Measurements from ENCODE around the gene ITGA2B.
"Not testable (repeated sequence)": the region's sequence is repeated elsewhere in the genome, so short reads cannot be mapped to it uniquely, and the experiment has no call there.

The ITGA2B gene

DNA sequence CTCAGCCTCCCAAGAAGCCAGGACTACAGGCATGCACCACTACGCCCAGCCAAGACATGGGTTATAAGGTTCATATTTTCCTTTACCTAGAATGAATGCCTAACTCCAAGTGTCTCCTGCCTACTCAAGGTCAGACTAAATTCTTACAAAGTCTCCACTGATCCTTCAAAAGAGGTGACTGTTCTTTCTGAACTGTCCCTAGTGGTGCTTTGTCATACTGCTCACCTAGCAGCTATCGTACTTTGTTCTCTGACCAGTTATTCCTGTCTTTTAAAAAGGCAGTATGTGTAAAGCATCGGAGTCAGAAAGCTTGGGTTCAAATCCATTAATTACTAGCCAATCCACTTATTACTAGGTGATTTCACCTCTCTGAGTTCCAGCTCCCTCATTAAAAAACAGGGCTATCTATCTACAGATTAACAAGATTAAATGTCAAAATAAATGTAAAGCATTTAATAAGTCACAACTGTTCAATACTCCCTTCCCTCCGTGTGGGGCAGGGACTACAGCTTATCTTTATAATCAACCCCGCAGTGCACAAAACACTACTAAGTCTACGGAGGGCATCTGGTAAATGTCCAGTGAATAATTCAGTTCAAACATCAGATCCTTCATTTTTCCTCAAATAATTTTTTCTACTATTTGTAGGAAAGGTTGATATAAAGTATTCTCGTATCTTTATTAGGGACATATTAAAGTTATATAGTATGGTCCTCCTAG is 20.0 kb upstream of the ITGA2B start:
- Histone ChIP-seq H3K36me3 (ENCODE audit: control insufficient read depth, insufficient read depth, low read length) (peaks cover 4% of the 10 kb centered on the region), H3K9me3 (ENCODE audit: control insufficient read depth, low read length) (no peaks in the 10 kb centered on the region), H3K27ac (ENCODE audit: insufficient read depth, low read length, poor library complexity, severe bottlenecking) (no peak overlapping the region), H3K4me3 (ENCODE audit: insufficient read depth, low read depth, low read length, poor library complexity, severe bottlenecking) (no peak overlapping the region), H3K4me1 (ENCODE audit: control insufficient read depth, insufficient read depth, low read length, poor library complexity, severe bottlenecking) (no peaks in the 10 kb centered on the region), H3K27me3 (replicated peaks; ENCODE audit: control insufficient read depth, insufficient read depth, low read length, poor library complexity, severe bottlenecking) (no peaks in the 10 kb centered on the region)
- DNase-seq, result no peak

DNA sequence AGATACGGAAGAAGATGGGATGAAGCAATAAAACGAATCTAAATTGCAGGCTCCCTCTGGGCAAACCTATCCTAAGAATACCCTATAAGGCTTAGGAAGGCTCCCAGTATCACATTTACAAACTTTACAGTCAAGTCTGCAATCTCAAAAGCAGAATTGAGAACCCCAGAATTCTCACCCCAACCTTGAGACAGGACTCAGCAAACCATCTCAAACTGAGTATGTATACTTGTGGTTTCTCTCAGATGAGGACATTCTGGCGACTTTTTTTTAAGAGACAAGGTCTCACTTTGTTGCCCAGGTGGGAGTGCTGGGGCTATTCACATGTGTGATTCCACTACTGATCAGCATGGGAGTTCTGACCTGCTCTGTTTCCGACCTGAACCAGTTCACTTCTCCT is 19.3 kb upstream of the ITGA2B start:
- H3K4me3 ChIP-seq (ENCODE audit: insufficient read depth, low read depth, low read length, poor library complexity, severe bottlenecking), result no peak overlapping the region
- no peak overlapping the region for H3K27ac ChIP-seq (ENCODE audit: insufficient read depth, low read length, poor library complexity, severe bottlenecking)
- peaks cover 11% of the 10 kb centered on the region for H3K36me3 ChIP-seq (ENCODE audit: control insufficient read depth, insufficient read depth, low read length)
- H3K9me3 ChIP-seq (ENCODE audit: control insufficient read depth, low read length), result no peaks in the 10 kb centered on the region
- H3K4me1 ChIP-seq (ENCODE audit: control insufficient read depth, insufficient read depth, low read length, poor library complexity, severe bottlenecking), result no peaks in the 10 kb centered on the region
- H3K27me3 ChIP-seq (replicated peaks; ENCODE audit: control insufficient read depth, insufficient read depth, low read length, poor library complexity, severe bottlenecking), result no peaks in the 10 kb centered on the region
- no peak for DNase-seq

- DNase-seq, result no peak
- H3K36me3 ChIP-seq (ENCODE audit: control insufficient read depth, insufficient read depth, low read length), result peaks cover 56% of the 10 kb centered on the region
Measured at GRCh38 chr17:44402564-44403172, 13.2 kb upstream of the ITGA2B start.

GRCh38 chr17:44400226-44400847 is 10.9 kb upstream of the ITGA2B start:
- Histone ChIP-seq H3K27me3 (replicated peaks; ENCODE audit: control insufficient read depth, insufficient read depth, low read length, poor library complexity, severe bottlenecking) (no peaks in the 10 kb centered on the region), H3K4me1 (ENCODE audit: control insufficient read depth, insufficient read depth, low read length, poor library complexity, severe bottlenecking) (no peaks in the 10 kb centered on the region), H3K36me3 (ENCODE audit: control insufficient read depth, insufficient read depth, low read length) (peaks cover 57% of the 10 kb centered on the region), H3K4me3 (ENCODE audit: insufficient read depth, low read depth, low read length, poor library complexity, severe bottlenecking) (no peak overlapping the region), H3K27ac (ENCODE audit: insufficient read depth, low read length, poor library complexity, severe bottlenecking) (no peak overlapping the region), H3K9me3 (ENCODE audit: control insufficient read depth, low read length) (no peaks in the 10 kb centered on the region)
- no peak for DNase-seq

More at GRCh38 chr17:44402564-44403172, 13.2 kb upstream of the ITGA2B start:
- H3K27me3 ChIP-seq (replicated peaks; ENCODE audit: control insufficient read depth, insufficient read depth, low read length, poor library complexity, severe bottlenecking), result no peaks in the 10 kb centered on the region
- no peaks in the 10 kb centered on the region for H3K4me1 ChIP-seq (ENCODE audit: control insufficient read depth, insufficient read depth, low read length, poor library complexity, severe bottlenecking)
- H3K9me3 ChIP-seq (ENCODE audit: control insufficient read depth, low read length), result no peaks in the 10 kb centered on the region
- no peak overlapping the region for H3K27ac ChIP-seq (ENCODE audit: insufficient read depth, low read length, poor library complexity, severe bottlenecking)
- no peak overlapping the region for H3K4me3 ChIP-seq (ENCODE audit: insufficient read depth, low read depth, low read length, poor library complexity, severe bottlenecking)

DNA sequence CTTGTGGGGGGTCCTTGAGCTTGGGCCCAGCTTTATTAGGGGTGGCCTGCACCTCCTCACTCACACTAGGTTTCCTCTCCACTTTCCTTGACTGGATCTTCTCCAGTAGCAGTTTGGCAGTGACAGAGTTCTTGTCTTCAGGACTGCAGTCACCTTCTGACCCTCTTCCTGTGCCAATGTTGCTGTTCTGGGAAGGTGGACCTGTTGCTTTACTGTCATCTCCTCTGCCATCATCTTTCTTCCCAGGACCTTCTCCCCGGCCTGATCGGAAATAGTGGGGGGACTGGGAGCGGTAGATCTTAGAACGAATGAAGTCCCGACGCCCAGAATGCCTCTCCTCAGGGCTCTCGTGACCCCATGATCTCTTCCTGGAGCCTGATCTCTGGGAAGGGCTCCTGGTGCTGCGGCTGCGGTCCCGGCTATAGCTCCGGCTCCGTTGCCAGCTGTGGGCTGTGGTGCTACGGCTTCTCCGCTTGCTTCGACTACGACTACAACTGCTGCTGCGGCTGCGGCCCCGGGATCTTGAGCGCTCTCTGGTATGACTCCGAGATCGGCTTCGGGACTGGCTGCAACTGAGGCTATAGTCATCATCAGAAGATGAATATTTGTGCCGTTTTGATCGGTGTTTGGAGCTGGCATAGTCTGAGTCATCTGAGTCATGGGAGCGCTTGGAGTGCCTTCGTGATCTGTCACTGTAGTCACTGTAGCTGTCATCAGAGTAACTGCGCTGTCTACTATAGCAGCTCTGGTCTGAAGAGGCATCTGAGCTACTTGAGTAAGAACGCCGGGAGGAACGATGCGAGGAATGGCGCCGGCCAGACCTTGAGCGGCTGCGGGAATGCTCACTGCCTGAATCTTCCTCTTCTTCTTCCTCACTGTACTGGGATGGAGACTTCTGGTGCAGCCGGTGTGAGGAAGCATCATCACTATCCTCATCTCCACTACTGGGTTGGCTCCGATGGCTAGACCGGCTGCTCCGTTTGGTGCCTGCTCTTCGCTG is 9.5 kb upstream of the ITGA2B start:
- Histone ChIP-seq H3K36me3 (ENCODE audit: control insufficient read depth, insufficient read depth, low read length) (peaks cover 52% of the 10 kb centered on the region), H3K9me3 (ENCODE audit: control insufficient read depth, low read length) (no peaks in the 10 kb centered on the region), H3K27ac (ENCODE audit: insufficient read depth, low read length, poor library complexity, severe bottlenecking) (no peak overlapping the region), H3K4me1 (ENCODE audit: control insufficient read depth, insufficient read depth, low read length, poor library complexity, severe bottlenecking) (no peaks in the 10 kb centered on the region), H3K4me3 (ENCODE audit: insufficient read depth, low read depth, low read length, poor library complexity, severe bottlenecking) (no peak overlapping the region), H3K27me3 (replicated peaks; ENCODE audit: control insufficient read depth, insufficient read depth, low read length, poor library complexity, severe bottlenecking) (no peaks in the 10 kb centered on the region)
- no peak for DNase-seq

GRCh38 chr17:44397479-44398440 is 8.3 kb upstream of the ITGA2B start:
- H3K36me3 ChIP-seq (ENCODE audit: control insufficient read depth, insufficient read depth, low read length), result peaks cover 44% of the 10 kb centered on the region
- H3K27ac ChIP-seq (ENCODE audit: insufficient read depth, low read length, poor library complexity, severe bottlenecking), result no peak overlapping the region
- no peak overlapping the region for H3K4me3 ChIP-seq (ENCODE audit: insufficient read depth, low read depth, low read length, poor library complexity, severe bottlenecking)
- no peaks in the 10 kb centered on the region for H3K27me3 ChIP-seq (replicated peaks; ENCODE audit: control insufficient read depth, insufficient read depth, low read length, poor library complexity, severe bottlenecking)
- no peaks in the 10 kb centered on the region for H3K9me3 ChIP-seq (ENCODE audit: control insufficient read depth, low read length)
- no peak for DNase-seq
- H3K4me1 ChIP-seq (ENCODE audit: control insufficient read depth, insufficient read depth, low read length, poor library complexity, severe bottlenecking), result no peaks in the 10 kb centered on the region

DNA sequence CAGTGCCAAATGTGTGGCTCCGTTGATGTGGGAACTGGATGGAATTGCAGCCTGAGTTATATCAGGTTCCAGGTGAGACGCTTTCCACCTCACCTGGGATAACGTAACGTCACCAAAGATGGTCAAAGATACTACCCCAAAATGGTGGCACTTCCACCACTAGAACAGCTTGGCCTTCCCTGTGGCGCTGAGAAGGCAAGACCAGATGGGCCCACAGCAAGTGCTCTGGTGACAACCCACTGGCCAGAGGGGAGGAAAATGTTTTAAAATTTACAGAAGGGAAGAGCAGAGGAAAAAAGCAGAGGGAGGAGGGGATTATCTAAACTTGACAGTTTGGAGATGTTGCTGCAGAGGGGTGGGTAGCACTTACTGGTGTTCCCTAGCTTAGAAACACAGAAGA is 7.5 kb upstream of the ITGA2B start:
- no peak for DNase-seq
- H3K4me1 ChIP-seq (ENCODE audit: control insufficient read depth, insufficient read depth, low read length, poor library complexity, severe bottlenecking), result no peaks in the 10 kb centered on the region
- H3K36me3 ChIP-seq (ENCODE audit: control insufficient read depth, insufficient read depth, low read length), result peaks cover 43% of the 10 kb centered on the region
- no peak overlapping the region for H3K4me3 ChIP-seq (ENCODE audit: insufficient read depth, low read depth, low read length, poor library complexity, severe bottlenecking)
- H3K27ac ChIP-seq (ENCODE audit: insufficient read depth, low read length, poor library complexity, severe bottlenecking), result no peak overlapping the region
- H3K9me3 ChIP-seq (ENCODE audit: control insufficient read depth, low read length), result no peaks in the 10 kb centered on the region
- H3K27me3 ChIP-seq (replicated peaks; ENCODE audit: control insufficient read depth, insufficient read depth, low read length, poor library complexity, severe bottlenecking), result no peaks in the 10 kb centered on the region

DNA sequence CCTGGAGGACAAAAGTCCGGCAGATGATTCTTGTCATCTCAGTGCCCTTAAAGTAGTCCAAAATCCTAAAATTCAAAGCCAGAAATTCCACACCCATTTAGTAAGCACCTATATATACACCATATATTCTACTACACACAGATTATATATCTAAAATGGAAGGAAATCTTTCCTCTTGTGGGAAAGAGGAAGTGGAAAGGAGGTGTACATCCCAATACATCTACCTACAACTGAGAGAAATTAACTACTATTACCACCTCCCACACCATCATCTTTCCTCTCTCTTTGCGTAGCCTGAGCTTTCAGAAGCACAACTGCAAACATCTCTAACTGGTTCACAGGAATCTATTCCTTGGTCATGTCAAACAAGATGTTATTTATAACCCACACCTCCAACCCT is 5.4 kb upstream of the ITGA2B start:
- Histone ChIP-seq H3K27me3 (replicated peaks; ENCODE audit: control insufficient read depth, insufficient read depth, low read length, poor library complexity, severe bottlenecking) (no peaks in the 10 kb centered on the region), H3K27ac (ENCODE audit: insufficient read depth, low read length, poor library complexity, severe bottlenecking) (no peak overlapping the region), H3K36me3 (ENCODE audit: control insufficient read depth, insufficient read depth, low read length) (peaks cover 25% of the 10 kb centered on the region), H3K4me1 (ENCODE audit: control insufficient read depth, insufficient read depth, low read length, poor library complexity, severe bottlenecking) (no peaks in the 10 kb centered on the region), H3K9me3 (ENCODE audit: control insufficient read depth, low read length) (no peaks in the 10 kb centered on the region), H3K4me3 (ENCODE audit: insufficient read depth, low read depth, low read length, poor library complexity, severe bottlenecking) (no peak overlapping the region)
- no peak for DNase-seq

GRCh38 chr17:44394112-44394511 is 4.7 kb upstream of the ITGA2B start:
- peaks cover 18% of the 10 kb centered on the region for H3K36me3 ChIP-seq (ENCODE audit: control insufficient read depth, insufficient read depth, low read length)
- not testable (repeated sequence) for H3K27me3 ChIP-seq (replicated peaks; ENCODE audit: control insufficient read depth, insufficient read depth, low read length, poor library complexity, severe bottlenecking); H3K4me1 ChIP-seq (ENCODE audit: control insufficient read depth, insufficient read depth, low read length, poor library complexity, severe bottlenecking); H3K9me3 ChIP-seq (ENCODE audit: control insufficient read depth, low read length); DNase-seq; H3K27ac ChIP-seq (ENCODE audit: insufficient read depth, low read length, poor library complexity, severe bottlenecking); H3K4me3 ChIP-seq (ENCODE audit: insufficient read depth, low read depth, low read length, poor library complexity, severe bottlenecking)
